ENCODE data around the gene COL5A3. TPM values are rescaled to one million over a fixed set of nuclear protein-coding genes. Genes with fewer than 3 reads are reported as not detected.

COL5A3 gene
- total RNA-seq, 1 experiment from 2014 or later, result 0.11 TPM

- DNase-seq, result no peak
- Histone ChIP-seq H3K36me3 (ENCODE audit: low read depth, low read length) (no peaks in the 10 kb centered on the region), H3F3A (ENCODE audit: low read length, unreplicated experiment) (no peaks in the 10 kb centered on the region), H3K9ac (ENCODE audit: low read length) (no peak overlapping the region), H3K4me3 (ENCODE audit: low read length) (no peak overlapping the region), H3K79me2 (ENCODE audit: low read length) (no peaks in the 10 kb centered on the region), H4K20me1 (ENCODE audit: low read length) (no peaks in the 10 kb centered on the region), H3K4me2 (ENCODE audit: low read length) (no peak overlapping the region), H3K27ac (ENCODE audit: low read length) (no peak overlapping the region), H3K4me1 (ENCODE audit: insufficient read depth, low read length) (no peaks in the 10 kb centered on the region), H2AFZ (ENCODE audit: low read length) (no peak overlapping the region), H3K27me3 (ENCODE audit: low read length) (peaks cover 31% of the 10 kb centered on the region), H3K9me3 (ENCODE audit: low read length) (peaks cover 20% of the 10 kb centered on the region), H3K9me2 (replicated peaks; ENCODE audit: low read length) (no peaks in the 10 kb centered on the region)
- intact Hi-C loops (cut with micrococcal nuclease), result no loop called here
- CTCF ChIA-PET, result no interaction called here
- ATAC-seq, result no peak
- BruUV-seq (replicated peaks), result no TSS peak
- POLR2A ChIA-PET (ENCODE audit: unreplicated experiment), result no interaction called here
- TF ChIP-seq CTCF (conservative IDR thresholded peaks at IDR 0.05; ENCODE audit: low read depth, low read length) (no peak), EZH2phosphoT487 (IDR thresholded peaks at IDR 0.05; ENCODE audit: borderline replicate concordance, low read length) (no peak), EZH2 (IDR thresholded peaks at IDR 0.05; ENCODE audit: low read length, unreplicated experiment) (no peak)
Measured at GRCh38 chr19:10037809-10038208, 27.5 kb upstream of the COL5A3 start.

GRCh38 chr19:10037367-10037766 lies 27.1 kb upstream of the COL5A3 start:
- H3K4me1 ChIP-seq (ENCODE audit: insufficient read depth, low read length), result no peaks in the 10 kb centered on the region
- no peak overlapping the region for H3K4me2 ChIP-seq (ENCODE audit: low read length)
- H3K9me3 ChIP-seq (ENCODE audit: low read length), result peaks cover 16% of the 10 kb centered on the region
- BruUV-seq (replicated peaks), result no TSS peak
- DNase-seq (no peak), ATAC-seq (no peak)
- no peaks in the 10 kb centered on the region for H4K20me1 ChIP-seq (ENCODE audit: low read length)
- ChIA-PET POLR2A (ENCODE audit: unreplicated experiment) (no interaction called here), CTCF (no interaction called here)
- H3K9ac ChIP-seq (ENCODE audit: low read length), result no peak overlapping the region
- no peak overlapping the region for H2AFZ ChIP-seq (ENCODE audit: low read length)
- H3K27ac ChIP-seq (ENCODE audit: low read length), result no peak overlapping the region
- no peak overlapping the region for H3K4me3 ChIP-seq (ENCODE audit: low read length)
- no peaks in the 10 kb centered on the region for H3K79me2 ChIP-seq (ENCODE audit: low read length)
- H3K27me3 ChIP-seq (ENCODE audit: low read length), result peaks cover 35% of the 10 kb centered on the region
- TF ChIP-seq EZH2 (IDR thresholded peaks at IDR 0.05; ENCODE audit: low read length, unreplicated experiment) (no peak), CTCF (conservative IDR thresholded peaks at IDR 0.05; ENCODE audit: low read depth, low read length) (no peak)
- H3K9me2 ChIP-seq (replicated peaks; ENCODE audit: low read length), result no peaks in the 10 kb centered on the region
- no peaks in the 10 kb centered on the region for H3F3A ChIP-seq (ENCODE audit: low read length, unreplicated experiment)
- intact Hi-C loops (cut with micrococcal nuclease), result no loop called here
- no peaks in the 10 kb centered on the region for H3K36me3 ChIP-seq (ENCODE audit: low read depth, low read length)

- no peaks in the 10 kb centered on the region for H4K20me1 ChIP-seq (ENCODE audit: low read length)
- DNase-seq, result no peak
- no peaks in the 10 kb centered on the region for H3K79me2 ChIP-seq (ENCODE audit: low read length)
- no peak overlapping the region for H3K9ac ChIP-seq (ENCODE audit: low read length)
- TF ChIP-seq EZH2phosphoT487 (IDR thresholded peaks at IDR 0.05; ENCODE audit: borderline replicate concordance, low read length), result no peak
- TF ChIP-seq EZH2 (IDR thresholded peaks at IDR 0.05; ENCODE audit: low read length, unreplicated experiment), result no peak
- no peak overlapping the region for H3K4me3 ChIP-seq (ENCODE audit: low read length)
- ChIA-PET POLR2A (ENCODE audit: unreplicated experiment) (no interaction called here), CTCF (no interaction called here)
- no peak overlapping the region for H3K4me2 ChIP-seq (ENCODE audit: low read length)
- H3F3A ChIP-seq (ENCODE audit: low read length, unreplicated experiment), result no peaks in the 10 kb centered on the region
- no peaks in the 10 kb centered on the region for H3K9me2 ChIP-seq (replicated peaks; ENCODE audit: low read length)
- BruUV-seq (replicated peaks), result no TSS peak
- no peak; the same call in 1 of the 2 replicates for ATAC-seq
- H3K4me1 ChIP-seq (ENCODE audit: insufficient read depth, low read length), result no peaks in the 10 kb centered on the region
- no peak overlapping the region for H3K27ac ChIP-seq (ENCODE audit: low read length)
- peaks cover 40% of the 10 kb centered on the region for H3K27me3 ChIP-seq (ENCODE audit: low read length)
- no peaks in the 10 kb centered on the region for H3K36me3 ChIP-seq (ENCODE audit: low read depth, low read length)
- 0 out of 2 replicates have a peak, but pooled peaks cover 8% of the 10 kb centered on the region for H3K9me3 ChIP-seq (ENCODE audit: low read length)
- no peak overlapping the region for H2AFZ ChIP-seq (ENCODE audit: low read length)
- intact Hi-C loops (cut with micrococcal nuclease), result no loop called here
Measured at GRCh38 chr19:10036601-10037071, 26.3 kb upstream of the COL5A3 start.
